ENCODE measurements around the gene DNAH8.

Gene DNAH8, protein sequence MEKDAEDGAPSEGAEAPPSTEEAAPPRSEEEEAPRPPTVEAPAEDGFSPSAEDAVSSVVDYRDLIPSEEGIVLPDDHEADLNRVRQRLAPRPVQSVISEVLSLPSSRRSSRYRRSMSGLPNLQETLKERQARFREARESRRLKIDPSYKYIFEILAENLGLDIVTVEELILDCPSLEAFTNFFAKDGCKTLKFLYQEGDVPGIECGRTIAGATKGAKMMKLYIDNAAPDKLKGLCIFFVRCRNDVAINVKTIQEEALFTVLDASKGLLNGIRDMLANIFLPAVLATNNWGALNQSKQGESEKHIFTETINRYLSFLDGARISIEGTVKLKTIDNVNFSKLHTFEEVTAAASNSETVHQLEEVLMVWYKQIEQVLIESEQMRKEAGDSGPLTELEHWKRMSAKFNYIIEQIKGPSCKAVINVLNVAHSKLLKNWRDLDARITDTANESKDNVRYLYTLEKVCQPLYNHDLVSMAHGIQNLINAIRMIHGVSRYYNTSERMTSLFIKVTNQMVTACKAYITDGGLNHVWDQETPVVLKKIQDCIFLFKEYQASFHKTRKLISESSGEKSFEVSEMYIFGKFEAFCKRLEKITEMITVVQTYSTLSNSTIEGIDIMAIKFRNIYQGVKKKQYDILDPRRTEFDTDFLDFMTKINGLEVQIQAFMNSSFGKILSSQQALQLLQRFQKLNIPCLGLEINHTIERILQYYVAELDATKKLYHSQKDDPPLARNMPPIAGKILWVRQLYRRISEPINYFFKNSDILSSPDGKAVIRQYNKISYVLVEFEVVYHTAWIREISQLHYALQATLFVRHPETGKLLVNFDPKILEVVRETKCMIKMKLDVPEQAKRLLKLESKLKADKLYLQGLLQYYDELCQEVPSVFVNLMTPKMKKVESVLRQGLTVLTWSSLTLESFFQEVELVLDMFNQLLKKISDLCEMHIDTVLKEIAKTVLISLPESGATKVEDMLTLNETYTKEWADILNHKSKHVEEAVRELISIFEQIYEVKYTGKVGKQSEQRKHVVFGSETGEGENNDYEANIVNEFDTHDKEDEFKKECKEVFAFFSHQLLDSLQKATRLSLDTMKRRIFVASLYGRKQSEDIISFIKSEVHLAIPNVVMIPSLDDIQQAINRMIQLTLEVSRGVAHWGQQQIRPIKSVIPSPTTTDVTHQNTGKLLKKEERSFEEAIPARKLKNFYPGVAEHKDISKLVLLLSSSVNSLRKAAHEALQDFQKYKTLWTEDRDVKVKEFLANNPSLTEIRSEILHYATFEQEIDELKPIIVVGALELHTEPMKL (N-terminal part only)
- 0 to 0.59 (median 0.05) reads per million in 18 experiments for total RNA-seq

DNA sequence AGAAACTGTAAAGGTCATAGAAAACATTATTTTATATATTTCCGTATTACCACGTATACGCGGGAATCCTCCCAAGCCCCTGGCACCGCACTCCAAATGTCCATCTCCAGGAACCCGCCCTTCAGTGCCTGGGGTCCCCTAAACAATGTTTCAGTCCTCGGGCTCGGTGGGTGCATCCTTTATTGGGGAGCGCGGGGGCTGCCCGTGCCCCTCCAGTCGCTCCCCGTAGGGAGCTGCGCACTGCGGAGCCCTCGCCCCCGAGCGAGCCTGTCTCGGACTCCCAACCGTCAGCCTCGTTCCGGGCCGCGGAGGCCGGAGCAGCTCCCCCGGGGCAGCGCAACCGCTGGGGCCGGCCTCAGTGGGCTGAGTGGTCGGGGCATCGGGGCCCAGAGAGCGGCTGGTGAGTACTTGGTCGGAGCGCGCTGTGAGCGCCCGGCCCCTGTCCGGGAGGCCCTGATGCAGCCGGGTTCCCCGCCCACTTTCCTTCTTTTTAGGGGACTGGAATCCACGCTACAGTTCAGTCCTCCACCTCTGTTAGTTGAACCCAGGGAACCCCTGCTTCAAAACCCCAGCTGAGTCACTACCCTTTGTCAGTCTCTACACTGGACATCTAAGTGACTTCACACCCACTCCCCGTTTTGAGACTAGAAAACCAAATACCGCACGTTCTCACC lies at the start of gene DNAH8:
DNAH8 (plus strand) TSS at position 296 of the 674 bp plus-strand sequence. CDS start 7,499 bp downstream, outside the sequence.
- DNase-seq: no peak

DNA sequence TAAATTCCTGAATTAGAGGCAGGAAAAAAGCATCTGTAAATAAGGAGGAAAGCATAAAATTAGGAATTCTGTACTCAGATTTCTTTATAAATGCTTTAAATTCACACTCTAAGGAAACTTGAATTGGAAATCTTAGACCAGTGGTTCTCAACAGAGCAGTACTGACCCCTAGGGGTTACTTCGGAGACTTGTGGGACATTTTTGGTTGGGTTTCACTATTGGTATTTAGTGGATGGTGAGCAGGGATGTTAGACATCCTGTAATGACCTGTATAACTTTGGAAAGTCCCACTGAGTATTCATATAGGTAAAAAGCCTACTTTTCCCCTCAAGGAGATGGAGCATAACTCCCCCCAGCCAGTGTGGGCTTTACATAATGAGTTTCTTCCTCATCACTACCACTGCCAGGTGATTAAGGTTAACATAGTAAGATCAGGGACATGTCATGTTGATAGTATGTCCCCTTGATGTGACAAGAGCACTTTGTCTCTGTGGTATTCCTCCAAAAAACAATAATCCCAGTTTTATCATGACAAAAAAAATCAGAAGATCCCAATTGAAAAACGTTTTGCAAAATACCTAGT lies 43.1 kb upstream of the DNAH8 start:
- DNase-seq: peak; percentile 48 to 53

DNA sequence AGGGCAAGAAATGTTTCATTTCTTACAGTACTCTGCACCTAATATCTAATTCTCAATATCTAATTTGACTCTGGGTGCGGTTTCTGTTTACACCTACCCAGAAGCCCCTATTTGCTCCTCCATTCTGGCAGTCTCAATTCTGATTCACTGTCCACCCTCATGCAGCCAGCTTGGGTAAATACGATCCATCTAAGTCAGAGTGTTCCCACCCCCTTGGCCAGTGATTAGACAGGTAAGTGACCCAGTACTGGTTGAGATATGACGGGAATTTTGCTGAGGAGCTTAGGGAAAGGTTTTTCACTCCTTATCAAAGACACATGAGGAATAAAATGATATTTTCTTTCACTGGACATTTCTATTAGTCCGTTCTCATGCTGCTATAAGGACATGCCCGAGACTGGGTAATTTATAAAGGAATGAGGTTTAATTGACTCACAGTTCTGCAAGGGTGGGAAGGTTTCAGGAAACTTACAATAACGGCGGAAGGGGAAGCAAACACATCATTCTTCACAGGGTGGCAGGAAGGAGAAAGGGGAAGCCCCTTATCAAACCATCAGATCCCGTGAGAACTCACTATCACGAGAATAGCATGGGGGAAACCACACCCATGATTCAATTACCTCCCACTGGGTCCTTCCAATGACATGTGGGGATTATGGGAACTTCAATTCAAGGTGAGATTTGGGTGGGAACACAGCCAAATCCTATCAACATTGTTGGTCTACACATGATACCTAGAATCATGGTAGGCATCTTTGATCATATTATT lies 41.5 kb upstream of the DNAH8 start:
- peak; percentile 53 to 64 for DNase-seq

DNA sequence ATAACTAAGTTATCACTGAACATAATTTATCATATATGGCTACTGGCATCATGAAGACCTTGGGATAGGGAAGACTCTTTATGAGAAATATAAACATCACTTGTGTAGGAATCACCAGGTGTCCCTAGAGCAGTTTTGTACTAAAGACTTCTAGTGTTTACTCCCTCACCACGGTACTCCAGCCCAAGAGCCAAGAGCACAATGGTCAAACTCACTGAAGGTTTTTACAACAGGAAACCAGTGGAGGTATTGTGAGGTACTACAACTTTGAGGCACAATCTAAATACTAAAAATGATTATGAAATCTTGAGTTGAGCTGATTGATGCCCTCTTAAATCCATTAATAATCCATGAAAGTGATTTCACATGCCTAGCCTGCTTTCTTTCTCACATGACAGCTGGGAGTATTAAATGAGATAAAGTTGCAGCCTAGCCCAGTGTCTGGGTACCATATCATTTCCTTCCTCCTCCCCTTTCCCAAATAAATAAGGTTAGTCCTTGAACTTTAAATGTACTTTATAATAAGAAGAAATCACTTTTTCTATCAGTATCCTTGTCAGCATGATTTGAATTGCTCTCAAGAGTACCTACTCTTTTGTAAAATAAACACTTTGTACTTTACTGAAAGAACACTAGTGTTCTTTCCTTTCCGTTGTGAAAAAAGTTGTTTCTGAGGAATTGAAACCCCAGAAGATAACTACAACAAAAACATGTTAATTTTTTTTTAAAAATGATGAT lies 38.7 kb upstream of the DNAH8 start:
- no peak for DNase-seq

DNA sequence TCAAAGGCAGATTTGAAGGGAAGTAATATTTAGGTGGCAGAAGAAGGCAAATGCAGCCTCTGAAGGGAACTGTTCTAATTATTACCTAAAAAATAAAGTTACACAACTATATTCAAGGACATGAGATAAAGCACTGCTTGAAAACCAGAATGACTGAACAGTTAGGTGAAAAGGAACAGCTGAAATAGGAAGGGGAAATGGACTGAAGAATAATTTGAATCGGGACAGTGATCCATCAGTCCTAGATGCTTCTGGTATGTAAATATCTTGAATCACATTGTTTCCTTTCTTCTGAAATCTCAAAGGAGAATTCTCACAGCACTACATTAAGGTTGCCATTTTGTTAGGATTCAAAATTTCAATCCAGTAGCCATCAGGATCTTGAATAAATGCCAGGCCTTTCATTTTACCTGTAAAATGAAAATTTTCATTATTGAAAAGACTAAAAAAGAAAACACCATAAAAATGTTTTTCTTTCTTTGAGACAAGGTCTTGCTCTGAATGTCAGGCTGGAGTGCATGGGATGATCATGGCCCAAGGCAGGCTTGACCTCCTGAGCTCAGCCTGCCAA lies 38.1 kb upstream of the DNAH8 start:
- no peak for DNase-seq

DNA sequence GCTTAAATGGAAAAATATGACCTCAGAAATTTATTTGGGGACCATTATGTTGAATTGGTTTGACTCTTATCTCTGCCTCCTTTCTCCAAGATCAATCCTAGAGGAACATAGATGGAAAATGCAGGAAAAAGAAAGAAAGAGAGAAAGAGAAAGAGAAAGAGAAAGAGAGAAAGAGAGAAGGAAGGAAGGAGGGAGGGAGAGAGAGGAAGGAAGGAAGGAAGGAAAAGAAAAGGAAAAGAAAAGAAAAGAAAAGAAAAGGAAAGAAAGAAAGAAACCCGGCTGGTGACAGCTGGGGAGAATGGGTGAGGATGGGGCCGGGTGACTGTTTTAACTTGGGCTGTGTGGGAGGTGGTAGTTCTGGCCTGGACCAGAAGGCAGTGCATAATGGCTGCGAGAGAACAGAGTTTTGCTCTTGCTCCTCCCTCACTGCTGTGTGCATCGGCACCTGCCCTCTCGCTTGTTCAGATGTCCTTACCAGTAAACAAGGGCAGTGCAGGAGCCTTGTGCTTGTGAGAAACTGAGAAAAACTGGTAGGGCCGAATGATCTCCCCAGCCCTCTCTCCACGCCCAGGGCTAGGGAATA lies 36.8 kb upstream of the DNAH8 start:
- no peak for DNase-seq

DNA sequence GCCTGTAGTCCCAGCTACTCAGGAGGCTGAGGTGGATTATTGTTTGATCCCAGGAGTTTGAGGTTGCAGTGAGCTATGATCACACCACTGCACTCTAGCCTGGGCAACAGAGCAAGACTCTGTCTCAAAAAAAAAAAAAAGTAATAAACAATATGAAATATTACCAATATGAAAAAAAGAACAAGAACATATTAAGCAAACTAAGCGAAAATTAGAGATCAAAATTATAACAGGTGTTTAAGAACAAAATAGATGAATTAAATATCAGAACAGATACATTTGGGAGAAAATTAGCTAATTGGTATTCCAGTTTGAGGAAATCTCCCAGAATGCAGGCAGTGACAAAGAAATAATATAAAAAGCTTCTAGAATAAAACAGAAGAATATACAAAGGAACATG lies 35.4 kb upstream of the DNAH8 start:
- no peak for DNase-seq

DNA sequence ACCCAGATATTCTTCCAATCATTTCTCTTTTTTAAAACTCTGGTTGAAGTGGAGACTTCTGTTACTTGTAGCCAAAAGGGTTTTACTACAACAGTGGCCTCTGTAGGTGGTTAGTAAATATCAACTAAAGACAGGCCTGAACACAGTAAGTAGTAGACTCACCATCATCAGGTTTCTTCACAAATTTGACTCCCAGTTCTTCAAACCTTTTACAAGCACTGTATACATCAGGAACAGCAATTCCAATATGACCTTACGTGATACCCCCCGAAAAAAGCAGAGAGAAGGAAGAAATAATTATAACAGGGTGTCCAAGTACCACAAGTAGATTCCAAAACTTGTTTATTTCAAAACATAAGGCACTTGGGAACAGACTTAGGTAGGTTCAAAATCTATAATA lies 33.3 kb upstream of the DNAH8 start:
- DNase-seq: peak; percentile 3 to 17

DNA sequence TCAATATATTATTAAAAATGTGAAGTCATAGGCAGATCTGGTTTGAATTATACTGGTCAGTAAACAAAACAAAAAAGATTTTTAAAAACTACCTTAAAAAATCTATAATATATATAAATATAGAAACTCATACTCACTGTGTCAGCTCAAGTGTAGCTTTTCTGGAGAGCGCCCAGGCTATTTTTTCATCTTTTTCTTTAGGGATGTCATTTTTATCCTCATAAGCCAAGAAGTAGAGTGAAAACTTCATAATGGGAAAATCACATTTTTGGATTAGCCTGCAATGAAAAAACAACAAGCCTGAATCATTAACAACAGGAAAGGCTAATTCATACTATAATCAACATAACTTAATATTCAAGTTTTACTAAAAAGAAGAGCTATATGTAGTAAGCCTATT lies 30.9 kb upstream of the DNAH8 start:
- no peak for DNase-seq

DNA sequence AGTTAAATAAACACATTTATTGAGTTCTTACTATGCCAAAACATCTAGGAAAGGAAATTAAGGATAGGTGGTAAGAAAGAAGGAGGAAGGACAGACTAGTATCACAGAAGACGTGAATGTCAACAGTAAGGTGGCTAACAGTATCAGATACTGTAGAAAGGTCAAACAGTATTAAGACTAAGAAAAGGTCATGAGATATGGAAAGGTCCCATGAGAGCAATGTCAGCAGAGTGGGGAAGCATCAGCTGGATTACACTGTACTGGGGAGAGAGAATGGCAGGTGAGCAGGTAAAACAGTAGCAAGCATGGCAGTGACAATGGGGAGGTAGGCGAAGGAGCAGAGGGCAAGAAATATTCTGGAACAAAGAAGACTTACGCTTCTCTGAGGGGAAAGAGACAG lies 30.2 kb upstream of the DNAH8 start:
- DNase-seq: no peak

DNA sequence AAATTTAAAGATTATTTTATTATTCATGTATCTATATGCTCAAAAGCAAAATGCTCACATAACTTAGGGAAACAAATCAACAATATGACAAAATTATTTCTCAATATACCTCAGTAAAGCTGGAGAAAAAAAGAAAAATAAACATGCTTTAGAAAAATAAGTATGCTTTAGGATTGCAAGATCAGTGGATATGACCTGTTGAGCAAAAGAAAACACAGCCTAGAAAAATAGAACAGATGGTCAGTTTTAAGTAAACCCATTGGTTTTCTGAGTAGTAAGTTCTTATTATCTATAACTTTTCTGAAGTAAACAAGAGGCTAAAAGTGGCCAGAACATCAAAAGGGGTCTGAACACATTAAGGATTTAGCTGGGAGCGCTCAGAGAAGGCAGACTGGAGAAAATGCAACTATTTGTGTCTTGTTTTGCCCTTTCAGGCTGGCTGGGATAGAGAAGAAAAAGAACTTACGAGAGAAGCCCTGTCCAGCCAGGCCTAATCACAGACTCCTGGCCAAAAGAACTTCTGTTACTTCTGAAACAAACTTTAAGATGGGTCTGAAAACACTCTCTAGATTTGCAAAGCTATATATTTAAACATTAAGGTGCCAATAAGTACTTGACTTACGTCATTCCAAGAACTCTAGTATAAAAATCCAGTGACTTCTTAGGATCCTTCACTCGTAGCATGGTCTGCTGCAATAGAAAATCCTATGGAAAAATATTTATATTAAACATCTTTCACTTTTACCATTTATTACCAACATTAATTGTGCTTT lies 28.7 kb upstream of the DNAH8 start:
- DNase-seq: no peak

DNA sequence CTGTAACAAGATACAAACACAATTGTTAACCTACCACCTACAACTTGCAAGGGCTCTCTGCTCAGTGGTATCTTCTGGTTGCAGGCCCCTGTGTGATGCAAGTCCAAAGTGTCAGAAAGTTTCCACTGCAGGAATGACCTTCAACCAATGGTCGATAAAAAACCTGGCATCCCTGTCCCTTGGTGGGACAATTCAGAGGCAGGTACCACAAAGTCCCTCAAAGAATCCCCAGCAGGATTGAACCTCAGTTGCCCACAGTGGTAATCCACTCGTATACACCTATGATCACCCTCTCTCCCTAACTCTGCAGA lies 28.1 kb upstream of the DNAH8 start:
- DNase-seq: no peak

DNA sequence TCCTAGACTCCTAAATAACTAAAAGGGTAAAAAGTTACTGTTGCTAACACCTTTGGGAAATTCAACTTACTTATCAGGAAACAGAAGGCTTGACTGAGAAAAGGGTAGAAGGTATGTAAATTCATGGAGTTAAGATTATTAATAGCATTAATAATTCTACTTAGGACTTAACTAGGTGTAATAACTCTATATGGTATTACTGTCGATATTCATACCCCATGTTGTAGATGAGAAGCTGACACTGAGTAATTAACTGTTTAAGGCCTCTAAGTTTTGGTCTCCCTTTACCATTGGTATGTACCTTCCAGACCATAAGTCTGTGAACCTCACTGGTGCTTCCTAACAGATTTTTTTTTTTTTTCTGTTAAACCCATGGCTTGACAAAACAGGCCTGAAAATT lies 27.6 kb upstream of the DNAH8 start:
- DNase-seq: no peak

DNA sequence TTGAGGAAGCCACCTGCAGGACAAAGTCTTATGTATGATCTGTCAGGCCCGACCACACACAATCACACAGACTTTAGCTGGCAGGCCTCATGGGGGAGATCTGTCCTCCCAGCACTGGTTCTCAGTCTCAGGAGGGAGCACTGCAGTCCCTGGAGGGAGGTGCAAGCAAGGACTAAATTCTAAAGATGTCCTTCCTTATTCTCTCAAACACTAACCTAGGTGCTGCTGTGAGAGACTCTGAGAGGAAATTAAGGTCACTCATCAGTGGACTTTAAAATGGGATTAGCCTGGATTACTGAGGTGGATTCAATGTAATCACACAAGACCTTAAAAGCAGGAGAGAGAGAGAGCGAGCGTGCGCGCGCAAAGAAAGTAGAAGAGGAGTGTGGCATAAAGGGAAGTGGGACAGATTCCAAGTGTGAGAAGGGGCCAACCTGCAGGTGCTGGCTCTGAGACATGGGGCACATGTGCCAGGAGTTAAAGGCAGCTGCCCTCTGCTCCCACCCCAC lies 26.5 kb upstream of the DNAH8 start:
- no peak for DNase-seq

DNA sequence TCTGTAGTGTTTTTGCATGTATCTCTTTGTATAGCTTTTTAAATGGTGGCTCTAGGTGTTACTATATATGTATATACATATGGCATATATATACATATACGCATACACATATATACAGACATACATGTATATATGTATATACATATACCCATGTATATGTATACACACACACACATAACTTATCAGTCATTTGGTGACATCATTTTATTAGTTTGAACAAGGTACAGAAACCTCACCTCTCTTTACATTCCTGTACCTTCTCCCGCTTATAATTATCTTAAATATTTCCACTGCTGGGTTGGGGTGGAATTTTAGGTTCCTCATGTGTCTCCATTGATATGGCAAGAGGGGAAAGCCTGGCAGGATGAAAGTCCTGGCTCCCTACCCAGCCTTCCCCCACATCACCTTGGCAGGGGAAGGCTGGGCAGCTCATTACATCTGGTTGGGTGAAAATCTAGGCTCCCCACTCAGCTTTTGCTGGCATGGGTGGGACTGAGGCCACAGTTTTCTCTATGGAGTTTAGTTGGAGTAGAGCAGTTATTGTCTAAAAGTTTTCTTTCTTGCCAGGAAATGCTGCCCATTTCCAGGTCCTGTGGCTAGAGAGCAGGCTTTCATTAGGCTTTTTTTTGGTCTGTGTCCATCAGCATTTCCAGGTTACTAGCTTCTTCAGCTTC lies 19.7 kb upstream of the DNAH8 start:
- no peak for DNase-seq

DNA sequence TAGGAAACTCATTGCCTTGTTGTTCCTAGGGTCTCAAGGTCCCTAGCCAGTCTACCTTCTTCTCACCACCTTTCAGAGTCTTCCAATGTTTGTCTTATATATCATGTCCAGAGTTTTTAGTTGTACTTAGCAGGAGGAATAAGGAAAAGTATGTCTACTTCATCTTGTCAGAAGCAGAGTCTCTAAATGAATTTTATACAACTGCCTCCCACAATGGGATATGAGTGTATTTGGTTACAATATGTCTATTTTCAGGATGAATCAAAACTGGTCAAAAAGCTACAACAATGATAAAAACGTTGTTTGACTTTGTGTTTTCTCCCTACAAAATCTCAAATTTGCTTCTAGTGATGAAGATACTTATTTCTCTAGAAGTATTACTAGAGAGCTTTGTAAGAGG lies 19.2 kb upstream of the DNAH8 start:
- no peak for DNase-seq

DNA sequence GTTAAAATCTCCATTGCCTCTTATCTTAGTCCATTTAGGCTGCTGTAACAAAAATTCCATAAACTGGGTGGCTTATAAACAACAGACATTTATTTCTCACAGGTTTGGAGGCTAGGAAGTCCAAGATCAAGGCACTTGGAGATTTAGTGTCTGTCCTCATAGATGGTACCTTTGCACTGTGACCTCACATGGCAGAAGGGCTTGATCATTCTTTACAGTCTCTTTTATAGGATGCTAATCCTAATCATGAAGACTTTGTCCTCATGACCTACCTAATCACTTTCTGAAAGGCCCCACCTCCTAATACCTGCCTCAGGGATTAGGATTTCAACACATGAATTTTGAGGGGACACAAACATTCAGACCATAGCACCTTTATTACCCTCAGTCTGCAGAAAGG lies 18.8 kb upstream of the DNAH8 start:
- no peak for DNase-seq

DNA sequence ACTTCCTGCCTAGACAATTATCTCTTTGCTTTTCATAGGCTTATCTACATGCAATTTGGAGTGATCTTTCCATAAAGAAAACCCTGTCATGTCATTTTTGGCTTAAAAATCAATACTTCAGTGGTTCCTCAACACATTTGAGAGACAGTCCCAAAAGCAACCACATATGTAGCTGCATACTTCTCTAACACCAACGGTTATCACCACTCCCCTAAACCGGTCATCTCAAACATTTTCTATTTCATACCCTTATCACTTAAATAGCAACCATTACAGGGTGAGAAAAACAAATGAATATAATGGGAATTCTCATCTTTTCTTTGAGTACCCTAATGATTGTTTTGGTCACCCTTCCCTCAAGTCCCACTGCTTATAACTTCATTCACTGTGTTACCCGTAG lies 17.3 kb upstream of the DNAH8 start:
- no peak for DNase-seq

Data from inflammatory macrophage (primary cell).